HG02870 (cell line): ENCODE data around the gene NCKAP1.
"Not testable (repeated sequence)": the region's sequence is repeated elsewhere in the genome, so short reads cannot be mapped to it uniquely, and the experiment has no call there.

Experiments used
- ATAC-seq: cut with Tn5 transposase; IDR thresholded peaks from one replicate; pipeline ENCODE4 v1.9.1; 2021; ENCODE audit warnings: mild to moderate bottlenecking, moderate library complexity; ENCODE audit not compliant: unreplicated experiment

NCKAP1 gene

GRCh38 chr2:182883451-182883850 lies 154.8 kb downstream of the NCKAP1 start:
- ATAC-seq, result no peak

DNA sequence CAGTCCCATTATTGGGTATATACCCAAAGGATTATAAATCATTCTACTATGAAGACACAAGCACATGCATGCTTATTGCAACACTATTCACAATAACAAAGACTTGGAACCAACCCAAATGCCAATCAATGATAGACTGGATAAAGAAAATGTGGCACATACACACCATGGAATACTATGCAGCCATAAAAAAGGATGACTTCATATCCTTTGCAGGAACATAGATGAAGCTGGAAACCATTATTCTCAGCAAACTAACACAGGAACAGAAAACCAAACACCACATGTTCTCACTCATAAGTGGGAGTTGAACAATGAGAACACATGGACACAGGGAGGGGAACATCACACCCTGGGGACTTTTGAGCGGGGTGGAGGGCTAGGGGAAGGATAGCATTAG lies 158.2 kb downstream of the NCKAP1 start:
- not testable (repeated sequence) for ATAC-seq

GRCh38 chr2:182876653-182877052 lies 161.6 kb downstream of the NCKAP1 start:
- not testable (repeated sequence) for ATAC-seq

GRCh38 chr2:182870227-182870626 lies 168.0 kb downstream of the NCKAP1 start:
- ATAC-seq, result no peak

DNA sequence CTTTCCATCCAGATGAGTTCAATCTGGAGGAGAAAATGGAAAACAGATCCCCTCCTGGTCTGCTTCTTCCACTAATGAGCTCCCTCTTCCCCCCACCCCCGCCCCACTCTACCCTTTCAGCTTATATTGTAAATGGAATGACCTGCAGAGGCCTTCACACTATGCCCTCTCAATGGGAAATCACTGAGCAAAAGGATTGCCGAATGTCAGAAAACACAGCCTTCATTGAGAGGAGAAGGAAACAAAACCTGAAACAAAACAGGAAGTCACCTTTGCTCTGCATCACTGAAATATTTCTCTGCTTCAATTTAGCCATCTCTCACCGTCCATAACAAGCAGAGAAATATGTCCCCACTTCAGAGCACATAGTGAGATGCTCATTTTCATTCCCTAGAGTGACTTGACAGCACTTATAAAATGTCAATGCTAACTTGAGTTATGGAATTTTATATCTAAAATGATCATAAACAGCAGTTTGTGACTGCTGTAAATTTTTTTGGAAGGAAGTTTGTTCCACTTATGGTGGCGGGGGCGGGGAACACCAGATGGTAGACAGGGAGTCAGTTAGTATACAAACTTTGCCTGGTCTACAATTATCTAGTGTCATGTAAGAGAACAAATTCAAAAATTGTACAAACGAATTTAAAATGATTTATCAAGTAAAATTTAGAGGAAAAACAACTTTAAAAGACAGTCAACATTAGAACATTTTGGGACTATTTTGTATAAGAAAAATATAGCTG lies 170.0 kb downstream of the NCKAP1 start:
- ATAC-seq, result no peak

DNA sequence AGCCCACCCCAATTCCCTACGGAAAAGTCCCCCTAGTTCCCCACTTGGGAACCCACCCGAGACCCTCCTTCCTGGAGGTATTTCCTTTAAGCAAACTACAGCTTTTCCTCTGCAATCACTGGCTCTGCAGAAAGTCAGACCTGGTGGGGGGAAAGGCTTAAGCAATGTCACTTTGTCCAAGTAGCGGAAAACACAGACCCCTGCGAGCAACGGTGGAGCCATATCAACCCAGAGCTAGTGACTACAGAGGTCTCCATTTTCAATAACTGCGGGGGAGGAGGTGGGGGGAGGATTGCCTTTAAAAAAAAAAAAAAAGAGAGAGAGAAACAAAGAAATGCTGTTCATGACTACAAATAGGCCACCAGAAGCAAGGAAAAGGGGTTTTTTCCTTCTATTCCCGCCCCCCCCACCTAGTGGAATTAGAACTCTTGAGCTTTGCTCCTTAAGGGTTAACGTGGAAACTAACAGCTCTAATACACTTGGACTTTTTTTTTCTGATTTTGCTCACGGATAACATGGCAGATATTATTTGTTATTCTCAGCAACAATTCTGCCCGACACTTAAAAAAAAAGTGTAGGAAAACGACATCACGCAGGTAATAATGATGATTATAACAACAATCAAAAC lies 170.7 kb downstream of the NCKAP1 start:
- ATAC-seq, result no peak

- ATAC-seq, result no peak
These were observed 171.5 kb downstream of the NCKAP1 start, which contains the start of gene FRZB for GRCh38 chr2:182866461-182867406. Gene FRZB (minus strand): TSS chr2:182866637. CDS start chr2:182866552, 85 bp downstream.

GRCh38 chr2:182866095-182866460 lies 172.2 kb downstream of the NCKAP1 start:
- no peak for ATAC-seq

- ATAC-seq, result no peak
These were observed 173.2 kb downstream of the NCKAP1 start for GRCh38 chr2:182864949-182865570.

- ATAC-seq, result no peak
These were observed 174.6 kb downstream of the NCKAP1 start for GRCh38 chr2:182863642-182864041.

GRCh38 chr2:182862091-182862490 lies 176.2 kb downstream of the NCKAP1 start:
- ATAC-seq, result no peak

DNA sequence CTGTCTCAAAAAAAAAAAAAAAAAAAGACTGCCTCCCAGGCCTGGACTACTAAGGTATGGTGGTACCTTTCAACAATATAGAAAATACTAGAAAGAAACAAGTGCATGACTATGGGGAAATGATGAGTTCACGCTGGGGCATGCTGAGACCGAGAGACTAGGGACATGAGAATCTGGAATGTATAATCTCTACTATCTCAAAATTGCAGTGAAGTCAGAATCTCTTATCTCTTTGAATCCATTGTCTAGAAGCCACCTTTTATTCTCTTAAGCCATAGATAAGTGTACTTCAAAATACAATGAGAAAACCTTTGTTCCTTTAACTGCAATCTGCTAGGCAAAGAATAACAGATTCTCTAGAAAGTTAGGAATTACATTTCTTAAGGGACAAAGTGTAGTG lies 177.4 kb downstream of the NCKAP1 start:
- ATAC-seq, result no peak
